Hematopoietic multipotent progenitor cell treated with erythropoietin and hydrocortisone succinate and interleukin-3 and kit ligand, for 8 days (in vitro differentiated cells): Measurements from ENCODE around the gene ATG10.

Source experiments
- DNase-seq: peaks from one replicate; pipeline ENCODE4 v3.0.0-alpha.2; 2015

Gene ATG10

DNA sequence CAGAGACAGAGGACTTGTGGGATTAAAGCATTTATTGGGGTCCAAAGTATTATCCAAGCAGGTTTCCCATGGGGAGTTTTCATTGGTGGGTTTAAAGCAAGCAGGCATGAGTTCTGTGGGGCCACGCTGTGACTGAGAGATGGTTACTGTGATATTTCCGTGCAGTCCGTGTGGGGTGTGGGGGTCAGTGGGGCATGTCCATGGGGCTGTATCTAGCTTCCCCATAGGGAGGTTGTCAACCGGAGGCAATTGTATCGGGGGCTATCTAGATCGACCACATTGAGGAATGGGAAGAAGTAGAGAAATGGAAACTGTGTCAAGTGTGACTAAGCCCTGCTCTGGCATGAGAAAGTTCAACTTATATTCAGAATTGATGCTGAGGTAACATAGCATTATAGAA lies 313.4 kb downstream of the ATG10 start:
- DNase-seq: peak; percentile 46

DNA sequence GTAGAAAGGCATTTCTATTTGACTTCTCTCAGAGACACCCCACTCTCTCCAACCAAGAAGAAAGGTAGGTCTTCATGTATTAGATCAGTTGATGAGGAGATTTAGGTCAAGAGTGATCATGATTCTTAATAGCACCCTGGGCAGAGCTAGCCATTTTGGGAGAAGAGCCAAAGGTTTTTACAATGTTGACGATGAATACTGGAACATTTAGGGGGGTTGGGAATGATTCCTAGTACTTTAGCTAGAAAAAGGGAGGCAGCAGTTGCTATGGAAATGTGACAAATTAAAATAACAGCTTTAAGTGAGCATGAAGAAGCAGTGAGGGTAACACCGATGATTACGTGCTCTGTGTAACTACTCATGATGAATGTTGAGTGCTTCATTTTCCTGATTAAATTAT lies 315.8 kb downstream of the ATG10 start:
- DNase-seq: no peak

GRCh38 chr5:82290005-82290404 lies 318.2 kb downstream of the ATG10 start:
- no peak for DNase-seq

DNA sequence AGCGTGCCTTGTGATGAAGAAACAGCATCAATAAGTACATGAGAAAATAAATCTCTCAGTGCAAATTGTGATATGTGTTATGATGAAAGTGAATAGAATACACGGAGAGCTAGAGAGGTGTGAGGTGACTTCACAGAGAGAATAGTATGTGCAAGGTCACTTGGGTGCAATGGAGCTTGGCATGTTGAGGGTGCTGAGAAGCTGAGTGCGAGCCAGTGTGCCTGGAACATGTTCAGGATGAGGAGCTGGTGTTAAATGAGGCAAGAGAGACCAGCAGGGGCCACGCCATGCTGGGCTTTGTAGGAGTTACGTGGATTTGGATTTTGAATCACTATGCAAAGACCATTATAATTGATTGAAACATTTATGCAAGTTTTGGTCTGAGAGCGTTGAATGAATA lies 319.1 kb downstream of the ATG10 start:
- DNase-seq: no peak

- no peak for DNase-seq
Observed at GRCh38 chr5:82291420-82291819, 319.6 kb downstream of the ATG10 start.

- DNase-seq: no peak
Observed at GRCh38 chr5:82295144-82295543, 323.3 kb downstream of the ATG10 start.

GRCh38 chr5:82295959-82296531 lies 324.2 kb downstream of the ATG10 start:
- no peak for DNase-seq

- no peak for DNase-seq
Observed at GRCh38 chr5:82296929-82297328, 325.1 kb downstream of the ATG10 start.

DNA sequence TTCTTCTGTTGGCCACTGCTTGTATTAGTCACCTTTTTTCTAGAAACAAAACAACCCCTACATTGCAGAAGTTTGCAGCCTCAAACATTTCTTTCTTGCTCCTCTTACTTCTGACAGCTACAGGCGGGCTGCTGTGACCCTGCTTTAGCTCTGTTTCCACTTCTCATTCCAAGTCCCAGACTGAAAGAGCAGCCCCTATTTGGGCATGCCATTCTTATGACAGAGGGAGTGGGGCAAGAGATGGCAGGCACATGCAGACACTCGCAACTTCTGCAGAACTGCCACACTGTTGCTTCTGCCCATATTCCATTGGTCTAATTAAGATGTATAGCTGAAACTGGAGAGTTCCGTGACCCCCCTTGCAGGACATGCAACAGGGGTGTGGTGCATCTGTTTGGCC lies 325.9 kb downstream of the ATG10 start:
- no peak for DNase-seq

DNA sequence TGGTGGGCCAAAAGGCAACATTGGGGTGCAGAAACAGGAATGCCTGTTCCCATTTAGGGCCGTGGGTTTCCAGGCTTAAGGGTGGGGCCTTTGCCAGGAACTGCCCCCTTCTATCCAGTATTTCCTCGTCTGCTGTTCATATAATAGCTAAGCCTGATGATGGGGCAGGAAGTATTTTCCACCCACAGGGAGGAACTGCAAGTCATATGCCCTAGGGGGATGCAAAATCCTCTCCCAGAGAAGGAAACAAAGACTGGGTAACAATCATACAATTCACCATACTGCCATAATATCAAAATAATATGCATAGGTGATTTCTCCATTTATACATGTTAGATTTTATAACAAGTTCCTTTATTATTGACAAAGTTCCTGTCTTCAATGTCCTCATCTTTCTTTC lies 326.8 kb downstream of the ATG10 start:
- no peak for DNase-seq

- no peak for DNase-seq
Observed at GRCh38 chr5:82301190-82301589, 329.4 kb downstream of the ATG10 start.
